WTC11 (cell line): ENCODE data around the gene TTC7B.

Source experiments
- AR ChIP-seq: fragments of 250-450 bp; sonication (Bioruptor Pico); IDR thresholded peaks from 2 replicates; pipeline ENCODE4 v1.9.0; 2021; ENCODE audit warnings: mild to moderate bottlenecking
- CTCF ChIP-seq: fragments of 200-600 bp; IDR thresholded peaks from 2 replicates; pipeline ENCODE4 v1.8.0; 2022; ENCODE audit warnings: antibody characterized with exemption
- IRF1 ChIP-seq: sonication (generic); formaldehyde crosslinking; IDR thresholded peaks from 2 replicates; pipeline ENCODE4 v1.8.0; 2023; ENCODE audit warnings: missing genetic modification reagents
- MAX ChIP-seq: sonication (generic); formaldehyde crosslinking; IDR thresholded peaks from 2 replicates; pipeline ENCODE4 v1.8.0; 2022; ENCODE audit warnings: mild to moderate bottlenecking, missing genetic modification reagents
- ZNF416 ChIP-seq: fragments of 250-450 bp; sonication (Bioruptor Pico); IDR thresholded peaks from 2 replicates; pipeline ENCODE4 v1.9.0; 2021; ENCODE audit warnings: mild to moderate bottlenecking, inconsistent platforms
- TF ChIP-seq, protein P1 (sequence below): sonication (generic); formaldehyde crosslinking; IDR thresholded peaks from 2 replicates; pipeline ENCODE4 v1.8.1; 2023; ENCODE audit warnings: mild to moderate bottlenecking, missing genetic modification reagents, moderate library complexity

GRCh38 chr14:90781344-90781761 lies 34.9 kb downstream of the TTC7B start:
- TF ChIP-seq ZNF416 (no peak), CTCF (no peak), IRF1 (CRISPR knock-in tag) (no peak), MAX (no peak), AR (no peak)
- TF ChIP-seq, protein P1, sequence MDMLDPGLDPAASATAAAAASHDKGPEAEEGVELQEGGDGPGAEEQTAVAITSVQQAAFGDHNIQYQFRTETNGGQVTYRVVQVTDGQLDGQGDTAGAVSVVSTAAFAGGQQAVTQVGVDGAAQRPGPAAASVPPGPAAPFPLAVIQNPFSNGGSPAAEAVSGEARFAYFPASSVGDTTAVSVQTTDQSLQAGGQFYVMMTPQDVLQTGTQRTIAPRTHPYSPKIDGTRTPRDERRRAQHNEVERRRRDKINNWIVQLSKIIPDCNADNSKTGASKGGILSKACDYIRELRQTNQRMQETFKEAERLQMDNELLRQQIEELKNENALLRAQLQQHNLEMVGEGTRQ = no peak
